GM23338 (cell line): ENCODE results near the gene DAAM1. TPM values are rescaled to one million over a fixed set of nuclear protein-coding genes. Genes with fewer than 3 reads are reported as not detected.

ENCODE experiments used
- ATAC-seq: fragments of 200-7000 bp; cut with Tn5 transposase; 3 replicates; pipeline ENCODE4 v1.9.1; 2020
- DNase-seq: peaks from one replicate; pipeline ENCODE4 v3.0.0-alpha.2; 2015; ENCODE audit warnings: low spot score
- H2AFZ ChIP-seq: fragments of 200-600 bp; sonication (generic); 2 replicates; pipeline ENCODE4 v1.8.0; 2016; ENCODE audit warnings: antibody characterized with exemption, mild to moderate bottlenecking, moderate library complexity
- H3F3A ChIP-seq: fragments of 200-600 bp; sonication (generic); replicated peaks from 2 replicates; pipeline ENCODE4 v1.8.0; 2017; ENCODE audit warnings: antibody characterized with exemption, mixed run types, low read depth
- H3K27ac ChIP-seq: fragments of 200-600 bp; sonication (generic); 2 replicates; pipeline ENCODE4 v1.6.1; 2016; ENCODE audit warnings: low read depth
- H3K27me3 ChIP-seq: fragments of 200-600 bp; sonication (generic); 2 replicates; pipeline ENCODE4 v1.8.0; 2016; ENCODE audit warnings: mild to moderate bottlenecking, mixed run types, moderate library complexity; ENCODE audit not compliant: insufficient read depth
- H3K36me3 ChIP-seq: fragments of 200-600 bp; sonication (generic); 2 replicates; pipeline ENCODE4 v1.8.0; 2016; ENCODE audit warnings: mild to moderate bottlenecking; ENCODE audit not compliant: insufficient read depth
- H3K4me1 ChIP-seq: fragments of 200-600 bp; sonication (generic); 2 replicates; pipeline ENCODE4 v1.8.0; 2016; ENCODE audit warnings: mild to moderate bottlenecking, moderate library complexity; ENCODE audit not compliant: insufficient read depth
- H3K4me2 ChIP-seq: fragments of 200-600 bp; sonication (generic); 2 replicates; pipeline ENCODE4 v1.7.1; 2017; ENCODE audit warnings: mixed run types
- H3K4me3 ChIP-seq: fragments of 200-600 bp; sonication (generic); 2 replicates; pipeline ENCODE4 v1.6.1; 2016; ENCODE audit warnings: mixed run types
- H3K79me2 ChIP-seq: fragments of 200-600 bp; sonication (generic); replicated peaks from 2 replicates; pipeline ENCODE4 v1.8.0; 2017; ENCODE audit warnings: mild to moderate bottlenecking; ENCODE audit not compliant: insufficient read depth
- H3K9me2 ChIP-seq: fragments of 200-600 bp; sonication (generic); 2 replicates; pipeline ENCODE4 v1.8.0; 2017; ENCODE audit not compliant: insufficient read depth
- H4K20me1 ChIP-seq: fragments of 200-600 bp; sonication (generic); replicated peaks from 2 replicates; pipeline ENCODE4 v1.8.0; 2017; ENCODE audit warnings: mild to moderate bottlenecking; ENCODE audit not compliant: insufficient read depth
- H3K27ac Mint-ChIP-seq: 2 replicates; pipeline ENCODE4 v1.8.0; 2020; ENCODE audit warnings: inconsistent platforms, mild to moderate bottlenecking, moderate library complexity, mixed read lengths
- H3K27me3 Mint-ChIP-seq: 3 replicates; pipeline ENCODE4 v1.8.0; 2022; ENCODE audit warnings: low read depth, mild to moderate bottlenecking, moderate library complexity, mixed read lengths, inconsistent platforms; ENCODE audit not compliant: insufficient read depth, poor library complexity
- H3K36me3 Mint-ChIP-seq: 3 replicates; pipeline ENCODE4 v1.8.0; 2021; ENCODE audit warnings: low read depth, mild to moderate bottlenecking, inconsistent platforms, moderate library complexity, mixed read lengths
- H3K4me1 Mint-ChIP-seq: 3 replicates; pipeline ENCODE4 v1.8.0; 2020; ENCODE audit warnings: mild to moderate bottlenecking, inconsistent platforms, mixed read lengths
- H3K4me3 Mint-ChIP-seq: 3 replicates; pipeline ENCODE4 v1.8.0; 2021; ENCODE audit warnings: moderate library complexity, mild to moderate bottlenecking, inconsistent platforms, mixed read lengths
- H3K9me3 Mint-ChIP-seq: 3 replicates; pipeline ENCODE4 v1.8.0; 2020; ENCODE audit warnings: moderate library complexity, mild to moderate bottlenecking, inconsistent platforms, mixed read lengths
- CREB1 ChIP-seq: fragments of 250-450 bp; sonication (Bioruptor Pico); IDR thresholded peaks from 2 replicates; pipeline ENCODE4 v1.5.0; 2020; ENCODE audit warnings: low read depth, mild to moderate bottlenecking, moderate library complexity
- EZH2 ChIP-seq: fragments of 200-600 bp; sonication (generic); IDR thresholded peaks from one replicate; pipeline ENCODE4 v1.8.0; 2017; ENCODE audit warnings: antibody characterized with exemption, mild to moderate bottlenecking, low read depth; ENCODE audit not compliant: unreplicated experiment
- EZH2phosphoT487 ChIP-seq: fragments of 200-600 bp; sonication (generic); IDR thresholded peaks from one replicate; pipeline ENCODE4 v1.8.1; 2018; ENCODE audit warnings: antibody characterized with exemption; ENCODE audit not compliant: unreplicated experiment
- JUNB ChIP-seq: IDR thresholded peaks from one replicate; pipeline ENCODE4 v1.6.1; 2016; ENCODE audit warnings: antibody characterized with exemption; ENCODE audit not compliant: unreplicated experiment
- POLR2AphosphoS5 ChIP-seq: IDR thresholded peaks from 2 replicates; pipeline ENCODE4 v1.6.1; 2016; ENCODE audit warnings: antibody characterized with exemption, low read depth
- STAT1 ChIP-seq: IDR thresholded peaks from one replicate; pipeline ENCODE4 v1.6.1; 2016; ENCODE audit warnings: antibody characterized with exemption; ENCODE audit not compliant: unreplicated experiment
- ZNF114 ChIP-seq: fragments of 250-450 bp; sonication (Bioruptor Pico); IDR thresholded peaks from 2 replicates; pipeline ENCODE4 v1.5.0; 2020; ENCODE audit warnings: mild to moderate bottlenecking, moderate library complexity
- ZNF331 ChIP-seq: fragments of 250-450 bp; sonication (Bioruptor Pico); IDR thresholded peaks from 2 replicates; pipeline ENCODE4 v1.5.0; 2020; ENCODE audit warnings: low read depth, mild to moderate bottlenecking, moderate library complexity
- polyA plus RNA-seq: library from polyadenylated mRNA; unstranded; fragments of >200 nt; fragmentation: Nextera tagmentation; extraction: Ambion mirVana; gene quantifications from 2 replicates; pipeline ENCODE4 v1.2.1, GENCODE V29; 2016
- total RNA-seq: library from RNA; depleted of rRNA; stranded (reverse); fragments of >200 nt; shearing (Covaris generic); gene quantifications from 2 replicates; pipeline ENCODE4 v1.2.3, GENCODE V29; 2014
- TF ChIP-seq, protein P1 (sequence below): fragments of 250-450 bp; sonication (Bioruptor Pico); IDR thresholded peaks from 2 replicates; pipeline ENCODE4 v1.5.0; 2020; ENCODE audit warnings: mild to moderate bottlenecking, moderate library complexity
- TF ChIP-seq, protein P2 (sequence below): IDR thresholded peaks from 2 replicates; pipeline ENCODE4 v1.6.1; 2016; ENCODE audit warnings: antibody characterized with exemption
- TF ChIP-seq, protein P3 (sequence below), 2 experiments: fragments of 200-600 bp in 1 of 2; sonication (generic) in 1 of 2; conservative IDR thresholded peaks; 2 replicates each; pipeline versions ENCODE4 v1.5.1 to v1.6.1; 2016 to 2017; ENCODE audit warnings: antibody characterized with exemption in 2 of 2, low read depth in 2 of 2, mild to moderate bottlenecking in 2 of 2, moderate library complexity in 1 of 2

The DAAM1 gene
- total and polyA plus RNA-seq, 2 experiments from 2014 or later, result 36.3 to 42.1 TPM

DNA sequence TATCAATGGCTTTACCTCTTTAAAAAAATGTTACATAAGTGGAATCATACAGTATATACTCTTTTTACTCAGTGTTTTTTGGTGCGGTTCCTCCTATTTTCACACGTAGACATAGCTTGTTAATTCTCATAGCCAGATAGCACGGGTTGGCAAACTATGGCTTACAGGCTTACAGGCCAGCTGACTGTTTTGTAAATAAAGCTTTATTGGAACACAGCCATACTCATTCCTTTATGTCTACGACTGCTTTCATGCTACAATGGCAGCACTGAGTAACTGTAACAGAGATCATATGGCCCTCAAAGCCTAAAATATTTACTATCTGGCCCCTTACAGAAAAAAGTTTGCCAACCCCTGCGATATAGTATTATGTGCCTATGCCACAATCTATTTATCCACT, 5.8 kb upstream of the DAAM1 start:
- DNase-seq (no peak), ATAC-seq (no peak)
- peaks cover 10% of the 10 kb centered on the region; the same call in 2 of the 3 replicates for H3K4me1 Mint-ChIP-seq
- H3K27me3 ChIP-seq, result peaks cover 18% of the 10 kb centered on the region
- no peaks in the 10 kb centered on the region for H3K36me3 ChIP-seq
- no peak overlapping the region for H2AFZ ChIP-seq
- H3K36me3 Mint-ChIP-seq, result no peaks in the 10 kb centered on the region
- H4K20me1 ChIP-seq, result no peaks in the 10 kb centered on the region
- no peak overlapping the region for H3K27ac ChIP-seq
- H3F3A ChIP-seq, result no peaks in the 10 kb centered on the region
- no peak overlapping the region for H3K4me2 ChIP-seq
- H3K9me2 ChIP-seq, result 0 out of 2 replicates have a peak, but pooled peaks cover 3% of the 10 kb centered on the region
- no peaks in the 10 kb centered on the region for H3K79me2 ChIP-seq
- H3K27me3 Mint-ChIP-seq, result peaks cover 2% of the 10 kb centered on the region
- no peaks in the 10 kb centered on the region; the same call in 2 of the 3 replicates for H3K9me3 Mint-ChIP-seq
- no peak overlapping the region for H3K4me3 Mint-ChIP-seq
- peaks cover 6% of the 10 kb centered on the region; the same call in 1 of the 2 replicates for H3K4me1 ChIP-seq
- H3K4me3 ChIP-seq, result no peak overlapping the region
- no peak for TF ChIP-seq POLR2AphosphoS5
- TF ChIP-seq, protein P1, sequence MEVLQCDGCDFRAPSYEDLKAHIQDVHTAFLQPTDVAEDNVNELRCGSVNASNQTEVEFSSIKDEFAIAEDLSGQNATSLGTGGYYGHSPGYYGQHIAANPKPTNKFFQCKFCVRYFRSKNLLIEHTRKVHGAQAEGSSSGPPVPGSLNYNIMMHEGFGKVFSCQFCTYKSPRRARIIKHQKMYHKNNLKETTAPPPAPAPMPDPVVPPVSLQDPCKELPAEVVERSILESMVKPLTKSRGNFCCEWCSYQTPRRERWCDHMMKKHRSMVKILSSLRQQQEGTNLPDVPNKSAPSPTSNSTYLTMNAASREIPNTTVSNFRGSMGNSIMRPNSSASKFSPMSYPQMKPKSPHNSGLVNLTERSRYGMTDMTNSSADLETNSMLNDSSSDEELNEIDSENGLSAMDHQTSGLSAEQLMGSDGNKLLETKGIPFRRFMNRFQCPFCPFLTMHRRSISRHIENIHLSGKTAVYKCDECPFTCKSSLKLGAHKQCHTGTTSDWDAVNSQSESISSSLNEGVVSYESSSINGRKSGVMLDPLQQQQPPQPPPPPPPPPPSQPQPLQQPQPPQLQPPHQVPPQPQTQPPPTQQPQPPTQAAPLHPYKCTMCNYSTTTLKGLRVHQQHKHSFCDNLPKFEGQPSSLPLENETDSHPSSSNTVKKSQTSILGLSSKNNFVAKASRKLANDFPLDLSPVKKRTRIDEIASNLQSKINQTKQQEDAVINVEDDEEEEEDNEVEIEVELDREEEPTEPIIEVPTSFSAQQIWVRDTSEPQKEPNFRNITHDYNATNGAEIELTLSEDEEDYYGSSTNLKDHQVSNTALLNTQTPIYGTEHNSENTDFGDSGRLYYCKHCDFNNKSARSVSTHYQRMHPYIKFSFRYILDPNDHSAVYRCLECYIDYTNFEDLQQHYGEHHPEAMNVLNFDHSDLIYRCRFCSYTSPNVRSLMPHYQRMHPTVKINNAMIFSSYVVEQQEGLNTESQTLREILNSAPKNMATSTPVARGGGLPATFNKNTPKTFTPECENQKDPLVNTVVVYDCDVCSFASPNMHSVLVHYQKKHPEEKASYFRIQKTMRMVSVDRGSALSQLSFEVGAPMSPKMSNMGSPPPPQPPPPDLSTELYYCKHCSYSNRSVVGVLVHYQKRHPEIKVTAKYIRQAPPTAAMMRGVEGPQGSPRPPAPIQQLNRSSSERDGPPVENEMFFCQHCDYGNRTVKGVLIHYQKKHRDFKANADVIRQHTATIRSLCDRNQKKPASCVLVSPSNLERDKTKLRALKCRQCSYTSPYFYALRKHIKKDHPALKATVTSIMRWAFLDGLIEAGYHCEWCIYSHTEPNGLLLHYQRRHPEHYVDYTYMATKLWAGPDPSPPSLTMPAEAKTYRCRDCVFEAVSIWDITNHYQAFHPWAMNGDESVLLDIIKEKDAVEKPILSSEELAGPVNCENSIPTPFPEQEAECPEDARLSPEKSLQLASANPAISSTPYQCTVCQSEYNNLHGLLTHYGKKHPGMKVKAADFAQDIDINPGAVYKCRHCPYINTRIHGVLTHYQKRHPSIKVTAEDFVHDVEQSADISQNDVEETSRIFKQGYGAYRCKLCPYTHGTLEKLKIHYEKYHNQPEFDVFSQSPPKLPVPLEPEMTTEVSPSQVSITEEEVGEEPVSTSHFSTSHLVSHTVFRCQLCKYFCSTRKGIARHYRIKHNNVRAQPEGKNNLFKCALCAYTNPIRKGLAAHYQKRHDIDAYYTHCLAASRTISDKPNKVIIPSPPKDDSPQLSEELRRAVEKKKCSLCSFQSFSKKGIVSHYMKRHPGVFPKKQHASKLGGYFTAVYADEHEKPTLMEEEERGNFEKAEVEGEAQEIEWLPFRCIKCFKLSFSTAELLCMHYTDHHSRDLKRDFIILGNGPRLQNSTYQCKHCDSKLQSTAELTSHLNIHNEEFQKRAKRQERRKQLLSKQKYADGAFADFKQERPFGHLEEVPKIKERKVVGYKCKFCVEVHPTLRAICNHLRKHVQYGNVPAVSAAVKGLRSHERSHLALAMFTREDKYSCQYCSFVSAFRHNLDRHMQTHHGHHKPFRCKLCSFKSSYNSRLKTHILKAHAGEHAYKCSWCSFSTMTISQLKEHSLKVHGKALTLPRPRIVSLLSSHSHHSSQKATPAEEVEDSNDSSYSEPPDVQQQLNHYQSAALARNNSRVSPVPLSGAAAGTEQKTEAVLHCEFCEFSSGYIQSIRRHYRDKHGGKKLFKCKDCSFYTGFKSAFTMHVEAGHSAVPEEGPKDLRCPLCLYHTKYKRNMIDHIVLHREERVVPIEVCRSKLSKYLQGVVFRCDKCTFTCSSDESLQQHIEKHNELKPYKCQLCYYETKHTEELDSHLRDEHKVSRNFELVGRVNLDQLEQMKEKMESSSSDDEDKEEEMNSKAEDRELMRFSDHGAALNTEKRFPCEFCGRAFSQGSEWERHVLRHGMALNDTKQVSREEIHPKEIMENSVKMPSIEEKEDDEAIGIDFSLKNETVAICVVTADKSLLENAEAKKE (CRISPR knock-in tag), result no peak
- no peak for TF ChIP-seq STAT1
- TF ChIP-seq JUNB, result no peak
- TF ChIP-seq, protein P2, sequence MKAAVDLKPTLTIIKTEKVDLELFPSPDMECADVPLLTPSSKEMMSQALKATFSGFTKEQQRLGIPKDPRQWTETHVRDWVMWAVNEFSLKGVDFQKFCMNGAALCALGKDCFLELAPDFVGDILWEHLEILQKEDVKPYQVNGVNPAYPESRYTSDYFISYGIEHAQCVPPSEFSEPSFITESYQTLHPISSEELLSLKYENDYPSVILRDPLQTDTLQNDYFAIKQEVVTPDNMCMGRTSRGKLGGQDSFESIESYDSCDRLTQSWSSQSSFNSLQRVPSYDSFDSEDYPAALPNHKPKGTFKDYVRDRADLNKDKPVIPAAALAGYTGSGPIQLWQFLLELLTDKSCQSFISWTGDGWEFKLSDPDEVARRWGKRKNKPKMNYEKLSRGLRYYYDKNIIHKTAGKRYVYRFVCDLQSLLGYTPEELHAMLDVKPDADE, result no peak
- TF ChIP-seq, protein P3, sequence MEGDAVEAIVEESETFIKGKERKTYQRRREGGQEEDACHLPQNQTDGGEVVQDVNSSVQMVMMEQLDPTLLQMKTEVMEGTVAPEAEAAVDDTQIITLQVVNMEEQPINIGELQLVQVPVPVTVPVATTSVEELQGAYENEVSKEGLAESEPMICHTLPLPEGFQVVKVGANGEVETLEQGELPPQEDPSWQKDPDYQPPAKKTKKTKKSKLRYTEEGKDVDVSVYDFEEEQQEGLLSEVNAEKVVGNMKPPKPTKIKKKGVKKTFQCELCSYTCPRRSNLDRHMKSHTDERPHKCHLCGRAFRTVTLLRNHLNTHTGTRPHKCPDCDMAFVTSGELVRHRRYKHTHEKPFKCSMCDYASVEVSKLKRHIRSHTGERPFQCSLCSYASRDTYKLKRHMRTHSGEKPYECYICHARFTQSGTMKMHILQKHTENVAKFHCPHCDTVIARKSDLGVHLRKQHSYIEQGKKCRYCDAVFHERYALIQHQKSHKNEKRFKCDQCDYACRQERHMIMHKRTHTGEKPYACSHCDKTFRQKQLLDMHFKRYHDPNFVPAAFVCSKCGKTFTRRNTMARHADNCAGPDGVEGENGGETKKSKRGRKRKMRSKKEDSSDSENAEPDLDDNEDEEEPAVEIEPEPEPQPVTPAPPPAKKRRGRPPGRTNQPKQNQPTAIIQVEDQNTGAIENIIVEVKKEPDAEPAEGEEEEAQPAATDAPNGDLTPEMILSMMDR (conservative IDR thresholded peaks at IDR 0.05; ENCODE audit: low read depth in 2 of 2), result no peak
- TF ChIP-seq CREB1, result no peak
- TF ChIP-seq EZH2, result no peak
- no peak for TF ChIP-seq ZNF331
- TF ChIP-seq EZH2phosphoT487, result no peak
- TF ChIP-seq ZNF114, result no peak
- no peak overlapping the region for H3K27ac Mint-ChIP-seq
